Stimulated activated CD8-positive, alpha-beta memory T cell treated with anti-CD3 and anti-CD28 coated beads, Interleukin-2, amount 100 ng/mL, for 48 hours (primary cell): ENCODE measurements around the gene ATE1.
"Not testable (repeated sequence)": the region's sequence is repeated elsewhere in the genome, so short reads cannot be mapped to it uniquely, and the experiment has no call there.

Experiments used
- DNase-seq, 2 donors: peaks; one replicate each; pipeline ENCODE4 v3.0.0-alpha.2; 2020; ENCODE audit warnings: low read depth in 2 of 2

Gene ATE1

DNA sequence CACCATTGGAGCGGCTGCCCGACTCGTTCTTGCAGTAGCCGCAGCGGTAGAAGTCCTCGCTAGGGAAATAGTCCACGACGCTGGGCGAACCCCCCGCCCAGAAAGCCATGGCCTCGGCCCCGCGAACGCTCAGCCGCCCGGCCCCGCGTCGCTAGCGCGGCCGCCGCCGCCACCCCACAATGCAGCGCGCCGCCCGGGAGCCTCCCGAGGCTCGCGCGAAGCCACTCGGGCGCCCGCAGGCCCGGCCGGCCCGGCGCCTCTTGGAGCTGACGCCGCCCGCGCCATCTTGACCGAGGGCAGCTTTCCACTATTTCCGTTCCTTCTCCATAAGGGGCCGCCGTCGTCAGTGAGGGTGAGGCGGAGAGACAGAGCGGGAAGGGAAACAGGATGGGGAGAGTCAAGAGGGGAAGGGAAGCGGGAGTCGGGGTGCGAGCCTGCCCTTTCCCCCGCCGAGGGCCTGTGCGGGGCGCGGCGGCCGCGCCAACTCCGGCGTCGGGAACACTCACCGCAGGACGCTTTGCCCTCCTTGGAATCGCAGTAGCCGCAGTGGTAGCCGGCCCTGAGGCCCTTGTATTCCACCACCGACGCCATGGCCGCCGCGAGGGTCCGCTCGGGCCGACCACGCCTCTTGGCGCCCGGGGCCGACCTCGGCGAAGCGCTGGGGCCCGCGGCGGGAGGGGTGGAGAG is at the start of gene ATE1:
Gene ATE1 (minus strand): TSS at position 191 of the 687 bp plus-strand sequence. CDS start 82 bp downstream, at position 109.
- peak; percentile 75 to 76 for DNase-seq

DNA sequence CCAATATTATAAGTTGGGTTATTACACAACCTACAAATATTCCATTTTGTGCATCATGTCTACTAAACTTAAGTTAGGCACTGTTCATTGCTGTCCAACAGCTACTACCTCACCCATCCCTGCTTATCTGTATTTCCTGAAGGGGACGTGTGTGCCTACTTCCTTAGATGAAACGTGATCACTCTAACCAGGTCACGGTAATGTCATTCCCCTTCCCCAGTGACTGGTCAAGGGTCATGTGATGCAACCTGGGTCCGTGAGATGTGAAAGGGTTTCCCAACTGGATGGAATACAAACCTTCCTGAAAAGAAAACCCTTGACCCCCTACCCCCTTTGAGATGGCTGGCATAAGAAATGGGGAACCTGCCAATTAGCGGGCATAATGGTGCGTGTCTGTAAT is 48.8 kb upstream of the ATE1 start:
- no peak for DNase-seq

DNA sequence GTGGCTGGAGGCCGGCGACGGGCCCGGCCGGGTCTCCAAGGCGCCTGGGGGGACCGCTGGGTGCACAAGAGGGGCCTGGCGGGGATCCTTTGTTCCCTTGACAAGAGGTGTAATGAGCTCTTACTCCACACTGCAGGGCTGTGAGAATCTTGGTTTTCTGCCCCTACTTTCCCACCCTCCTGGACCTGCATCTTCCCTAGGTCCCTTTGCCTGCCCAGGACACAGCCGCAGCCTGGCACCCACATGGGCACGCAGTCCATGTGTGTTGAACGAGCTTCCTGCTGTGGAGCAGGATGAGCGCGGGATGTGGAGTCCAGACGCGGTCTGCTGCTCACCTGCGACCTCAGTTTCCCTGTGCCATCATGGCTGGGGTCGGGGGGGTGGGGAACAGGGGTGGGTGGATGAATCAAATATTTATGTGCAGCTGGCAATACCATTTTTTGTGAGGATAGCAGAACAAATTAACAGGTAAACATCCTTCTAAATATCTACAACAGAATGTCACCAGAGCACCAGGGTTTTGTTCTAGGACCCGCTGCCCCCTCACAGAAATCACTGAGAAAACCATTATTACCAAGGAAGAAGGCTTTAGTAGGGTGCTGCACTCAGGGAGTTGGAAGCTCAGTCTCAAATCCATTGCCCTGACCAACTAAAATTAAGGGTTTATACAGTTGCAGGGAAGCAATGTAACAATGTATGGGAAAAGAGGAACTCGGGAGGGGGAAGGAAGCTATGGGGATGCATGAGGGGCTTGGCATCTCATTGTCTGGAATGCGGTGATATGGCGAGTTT is 47.7 kb upstream of the ATE1 start:
- DNase-seq, result no peak

DNA sequence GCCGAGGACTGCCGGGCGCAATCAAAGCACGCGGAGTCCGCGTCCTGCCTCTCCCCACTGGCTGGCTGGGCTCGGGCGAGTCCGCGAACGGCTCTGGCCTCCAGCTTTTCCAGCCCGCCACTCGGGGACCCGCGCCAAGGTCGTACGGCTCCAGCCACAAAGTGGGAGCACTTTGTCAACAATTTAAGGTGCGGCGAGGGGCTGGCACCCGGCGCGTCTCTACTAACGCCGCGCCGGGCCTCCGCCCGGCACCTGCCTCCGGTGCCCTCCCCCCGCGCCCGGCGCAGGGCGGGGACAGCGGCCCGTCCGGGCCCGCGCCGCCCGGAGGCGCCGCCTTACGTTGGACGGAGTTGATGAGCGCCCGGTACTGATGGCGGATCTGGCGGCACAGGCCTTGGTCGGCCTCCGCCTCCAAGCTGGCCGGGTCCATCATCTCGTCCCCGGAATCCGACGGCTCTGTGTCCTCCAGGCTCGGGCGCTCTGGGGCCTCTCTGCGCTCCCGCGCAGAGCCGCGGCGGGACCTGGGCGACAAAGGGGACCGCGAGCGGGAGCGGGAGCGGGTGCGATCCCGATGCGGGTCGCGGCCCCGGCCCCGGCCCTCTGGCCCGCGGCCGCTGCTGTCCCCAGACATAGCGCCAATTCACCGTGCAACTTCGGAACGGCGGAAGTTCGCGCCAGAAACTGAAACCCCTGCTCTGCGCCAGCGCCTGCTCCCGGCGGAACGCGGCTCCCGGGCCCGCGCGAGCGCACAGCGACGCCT is 46.9 kb upstream of the ATE1 start, which contains the start of gene NSMCE4A:
Gene NSMCE4A (minus strand): TSS at position 683 of the 760 bp plus-strand sequence. CDS start 52 bp downstream, at position 631.
- peak; percentile 63 to 68 for DNase-seq

DNA sequence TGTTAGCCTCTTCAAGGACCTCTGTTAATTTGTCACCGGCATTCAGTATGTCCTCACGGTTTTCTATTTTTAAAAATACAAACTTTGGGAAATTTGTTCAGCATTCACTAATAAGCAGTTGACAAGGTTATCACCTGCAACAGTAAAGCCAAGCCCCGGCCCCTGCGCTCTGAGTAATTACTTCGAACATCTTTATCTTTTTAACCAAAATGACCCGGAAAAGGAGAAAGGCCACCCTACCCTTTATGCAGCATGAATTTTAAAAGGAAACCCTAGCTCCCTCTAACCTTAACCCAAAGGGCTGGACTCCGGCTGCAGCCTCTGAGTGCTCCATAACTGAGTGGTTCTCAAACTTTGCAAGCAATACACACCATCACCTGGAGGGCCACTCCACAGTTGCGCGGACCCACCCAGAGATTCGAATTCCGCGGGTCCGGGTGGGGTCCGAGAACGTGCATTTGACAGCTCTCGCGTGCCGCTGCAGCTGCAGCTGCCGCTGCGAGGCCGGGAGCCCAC is 46.2 kb upstream of the ATE1 start:
- DNase-seq, result no peak

DNA sequence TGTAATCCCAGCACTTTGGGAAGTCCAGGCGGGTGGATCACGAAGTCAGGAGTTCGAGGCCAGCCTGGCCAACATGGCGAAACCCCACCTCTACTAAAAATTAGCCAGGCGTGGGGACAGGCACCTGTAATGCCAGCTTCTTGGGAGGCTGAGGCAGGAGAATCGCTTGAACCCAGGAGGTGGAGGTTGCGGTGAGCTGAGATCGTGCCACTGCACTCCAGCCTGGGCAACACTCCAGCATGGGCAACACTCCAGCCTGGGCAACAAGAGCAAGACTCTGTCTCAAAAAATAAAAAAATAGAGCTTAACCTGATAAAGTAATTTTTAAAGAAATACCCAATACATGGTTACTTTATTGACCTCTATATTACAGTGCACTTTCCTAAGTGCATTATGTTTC is 41.3 kb upstream of the ATE1 start:
- DNase-seq, result not testable (repeated sequence)

DNA sequence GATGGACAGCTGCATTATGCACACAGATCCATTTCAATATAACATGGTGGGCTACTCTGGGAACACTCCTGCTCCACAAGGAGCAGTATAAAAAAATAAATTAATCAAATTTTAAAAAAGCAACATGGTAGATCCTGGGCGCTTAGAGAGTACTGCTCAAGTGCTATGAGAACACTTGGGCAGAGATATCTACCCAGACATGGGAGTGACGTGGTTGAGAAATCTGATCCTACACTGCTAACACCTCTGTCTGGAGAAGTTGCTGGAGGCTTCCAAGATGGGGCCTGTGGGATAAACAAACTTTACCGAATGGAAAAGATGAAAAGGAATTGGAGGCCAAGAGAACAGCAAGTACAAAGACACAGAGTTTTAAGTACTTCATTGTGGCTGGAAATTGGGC is 38.2 kb upstream of the ATE1 start:
- no peak for DNase-seq

DNA sequence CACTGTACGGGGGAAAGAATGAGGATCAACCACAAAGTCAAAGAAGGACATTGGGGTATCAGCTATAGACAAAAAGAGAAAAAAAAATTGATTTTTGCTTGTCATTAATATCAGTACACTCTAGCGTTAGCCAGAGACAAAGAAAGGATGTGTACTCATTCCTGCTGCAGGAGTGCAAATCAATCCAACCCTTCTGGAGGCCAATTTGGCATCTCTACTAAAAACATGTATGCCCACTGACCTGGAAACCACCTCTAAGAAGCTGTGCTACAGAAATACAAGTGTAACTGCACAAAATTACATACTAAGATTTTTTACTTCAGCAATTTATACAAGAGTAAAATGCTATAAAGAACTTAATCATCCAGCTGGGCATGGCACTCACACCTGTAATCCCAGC is 33.6 kb upstream of the ATE1 start:
- no peak for DNase-seq

DNA sequence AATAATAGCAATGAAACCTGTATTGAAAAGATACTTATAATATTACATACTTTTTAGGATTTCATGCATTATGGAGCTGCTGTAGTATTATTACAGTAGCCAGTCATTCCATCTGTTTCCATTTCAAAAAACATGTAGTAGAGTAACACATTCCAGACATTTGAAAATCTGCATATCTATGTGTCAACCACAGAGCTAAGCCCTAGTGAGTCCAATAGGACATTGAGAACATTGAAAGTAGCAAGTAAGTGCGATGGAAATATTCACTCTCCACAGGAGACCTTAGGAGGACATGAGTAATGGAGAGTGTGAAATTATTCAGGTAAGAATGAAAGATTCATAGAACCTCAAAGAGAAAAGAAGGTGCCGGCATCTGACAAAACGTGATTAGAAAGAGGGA is 31.8 kb upstream of the ATE1 start:
- DNase-seq, result no peak

DNA sequence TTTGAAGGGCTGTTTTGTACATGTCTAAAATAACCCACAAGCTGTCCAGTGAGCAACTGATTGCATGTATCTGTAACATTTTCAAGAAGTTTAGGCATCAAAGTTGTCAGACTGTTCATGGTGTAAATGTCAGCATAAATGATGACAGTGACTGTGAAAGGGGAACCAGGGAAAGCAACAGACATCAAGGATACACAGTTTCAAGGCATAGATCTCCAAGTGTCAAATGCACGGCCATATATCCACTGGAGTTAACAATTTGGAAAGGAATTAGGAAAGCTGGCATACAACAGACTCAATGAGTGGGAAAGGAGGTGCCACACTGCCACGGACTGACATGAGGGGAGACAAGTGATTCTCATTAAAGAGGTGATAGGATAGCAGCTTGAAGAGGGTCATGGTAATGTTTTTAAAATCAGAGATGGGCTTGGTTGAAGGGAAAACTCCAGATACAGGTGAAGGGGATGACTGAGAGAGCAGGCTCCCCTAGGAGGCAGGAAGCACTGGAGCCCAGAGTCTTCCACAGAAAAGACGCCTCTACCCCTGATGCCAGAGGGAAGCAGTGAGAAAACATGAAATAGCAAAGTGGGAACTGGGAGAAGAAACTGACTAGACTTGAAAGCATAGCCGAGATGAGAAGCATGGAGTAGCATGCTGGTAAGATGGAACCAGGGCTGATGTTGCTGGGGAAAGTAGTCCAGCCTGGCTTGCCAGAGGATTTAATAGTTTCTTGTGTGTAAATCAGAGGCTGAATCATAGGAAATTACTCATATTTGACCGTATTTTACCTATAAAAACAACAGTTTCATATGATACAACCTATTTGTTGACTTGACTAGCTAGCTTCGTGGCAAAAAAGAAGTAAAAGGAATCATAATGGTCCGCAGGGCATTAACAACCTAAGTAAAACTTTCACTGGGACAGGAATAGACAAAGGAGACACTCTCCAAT is 28.6 kb upstream of the ATE1 start:
- no peak for DNase-seq

DNA sequence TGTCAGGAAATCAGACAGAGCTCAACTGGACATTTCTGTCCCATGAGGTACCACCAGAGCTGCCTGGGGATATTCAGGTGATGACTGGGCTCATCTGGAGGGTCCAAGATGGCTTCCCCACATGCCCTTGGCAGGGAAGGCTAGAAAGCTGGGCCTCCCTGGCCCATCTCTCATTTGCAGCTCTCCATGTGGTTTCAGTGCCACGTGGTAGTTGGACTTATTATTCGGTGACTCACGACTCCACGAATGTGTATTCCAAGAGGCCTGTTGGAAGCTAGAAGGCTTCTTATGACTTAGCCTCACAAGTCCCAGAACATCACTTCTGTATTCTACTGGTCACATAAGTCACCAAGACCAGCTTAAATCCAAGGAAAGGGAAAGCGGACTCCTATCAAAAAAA is 24.4 kb upstream of the ATE1 start:
- no peak for DNase-seq

DNA sequence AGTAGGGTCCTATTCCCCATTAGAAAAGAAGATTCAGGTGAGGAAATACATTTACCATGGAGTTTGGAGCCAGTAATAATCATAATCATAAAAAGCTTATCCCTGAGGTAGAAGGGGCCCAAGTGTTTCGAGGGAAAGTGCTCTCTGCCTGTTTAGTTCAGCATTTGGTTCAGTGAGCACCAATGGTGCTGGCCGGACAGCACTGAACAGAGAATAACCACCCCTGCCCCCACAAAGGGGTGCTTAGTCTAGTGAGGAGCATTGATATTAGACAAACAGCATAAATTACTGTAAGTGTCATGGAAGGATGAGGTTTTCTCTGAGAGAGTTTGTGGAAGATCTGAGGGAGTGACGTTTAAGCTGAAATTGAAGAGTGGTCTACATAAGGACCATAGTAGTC is 21.6 kb upstream of the ATE1 start:
- no peak for DNase-seq

DNA sequence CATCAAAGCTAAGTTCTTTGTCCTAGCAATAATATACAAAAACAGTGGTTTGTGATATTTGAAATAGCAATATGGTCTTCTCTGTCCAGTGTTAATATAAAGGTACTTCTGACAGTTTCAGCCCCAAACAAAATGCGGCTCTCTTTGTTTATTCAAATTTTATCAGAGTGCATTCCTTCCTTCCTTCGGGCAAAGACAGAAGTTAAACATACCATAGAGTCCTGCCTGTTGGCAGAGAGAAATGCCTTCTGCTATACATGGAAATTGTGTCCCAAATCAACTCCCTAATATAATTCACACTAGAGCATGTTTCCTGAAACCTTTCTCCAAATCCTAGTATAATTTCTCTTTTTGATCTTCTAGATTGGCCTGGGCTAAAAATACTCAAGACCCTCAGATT is 21.2 kb upstream of the ATE1 start:
- DNase-seq, result no peak

DNA sequence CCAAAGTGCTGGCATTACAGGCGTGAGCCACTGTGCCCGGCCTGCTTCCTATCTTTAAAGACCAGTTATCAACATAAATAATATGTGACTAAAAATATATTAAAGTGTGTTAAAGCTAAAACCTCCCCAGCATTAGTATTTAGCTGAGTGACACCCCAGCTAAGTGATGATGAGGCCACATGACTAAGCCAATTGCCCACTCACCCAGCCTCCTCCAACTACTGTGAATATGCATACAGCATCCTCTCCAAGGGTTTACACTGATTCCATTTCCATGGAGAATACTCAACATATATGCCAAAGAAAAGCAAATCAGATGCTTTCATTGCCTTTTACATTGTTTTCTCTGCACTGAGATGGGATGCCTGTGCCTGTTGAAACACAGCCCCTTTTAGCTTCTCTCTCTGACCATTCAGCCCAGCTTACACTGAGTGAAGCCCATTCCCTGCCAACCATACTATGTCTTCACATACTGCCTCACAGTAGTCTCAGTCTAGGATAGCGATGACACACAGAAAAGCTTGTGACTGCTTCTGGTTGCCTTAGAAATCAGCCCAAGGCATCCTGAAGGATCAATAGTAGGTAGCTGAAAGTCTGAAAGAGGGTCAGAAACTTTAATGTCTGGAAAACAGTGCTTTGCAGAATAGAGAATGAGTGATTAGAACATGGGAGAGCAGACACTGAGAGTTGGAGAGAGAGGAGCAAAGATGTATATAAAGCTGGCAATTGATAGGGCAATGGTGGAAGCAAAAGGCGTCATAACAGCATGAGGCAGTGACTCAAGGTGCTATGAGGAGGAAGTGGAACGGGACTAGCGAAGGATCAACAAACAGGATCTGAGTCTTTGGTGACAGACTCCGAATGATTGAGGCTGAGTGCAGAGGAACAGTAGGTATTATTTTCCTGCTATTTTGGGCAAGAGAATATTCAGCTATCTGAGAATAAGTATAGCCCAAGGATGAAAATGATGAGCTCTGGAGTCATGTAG is 19.8 kb upstream of the ATE1 start:
- no peak for DNase-seq

DNA sequence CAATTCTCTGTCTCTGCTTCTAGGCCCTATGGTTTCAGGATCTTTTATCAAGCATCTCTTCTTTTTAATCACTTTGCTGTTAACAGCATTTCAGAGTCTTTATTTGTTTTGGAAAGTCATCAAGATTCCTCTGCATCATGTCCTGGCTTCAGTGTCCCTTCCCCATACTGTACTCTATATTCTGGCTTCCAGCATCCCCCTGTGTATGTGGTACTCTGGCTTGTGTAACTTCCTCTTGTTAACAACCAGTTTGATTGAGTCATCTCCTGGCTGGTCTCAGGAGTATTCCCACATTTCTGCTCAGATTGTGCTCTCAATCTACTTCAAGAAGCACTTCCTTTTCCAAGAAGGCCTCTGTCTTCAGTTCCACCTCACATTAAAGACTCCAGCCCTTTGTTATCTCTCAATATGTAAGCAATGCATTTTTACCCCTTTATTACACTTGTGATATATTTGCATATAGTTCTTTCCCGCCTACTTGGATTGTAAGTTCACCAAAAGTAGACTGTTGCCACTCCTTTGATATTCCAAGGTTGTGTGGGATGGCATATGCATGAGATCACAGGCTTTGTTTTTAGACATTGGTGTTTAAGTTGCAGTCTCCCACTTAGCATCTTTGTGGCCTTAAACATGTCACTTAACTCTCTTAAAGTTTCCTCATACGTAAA is 15.1 kb upstream of the ATE1 start:
- no peak for DNase-seq

DNA sequence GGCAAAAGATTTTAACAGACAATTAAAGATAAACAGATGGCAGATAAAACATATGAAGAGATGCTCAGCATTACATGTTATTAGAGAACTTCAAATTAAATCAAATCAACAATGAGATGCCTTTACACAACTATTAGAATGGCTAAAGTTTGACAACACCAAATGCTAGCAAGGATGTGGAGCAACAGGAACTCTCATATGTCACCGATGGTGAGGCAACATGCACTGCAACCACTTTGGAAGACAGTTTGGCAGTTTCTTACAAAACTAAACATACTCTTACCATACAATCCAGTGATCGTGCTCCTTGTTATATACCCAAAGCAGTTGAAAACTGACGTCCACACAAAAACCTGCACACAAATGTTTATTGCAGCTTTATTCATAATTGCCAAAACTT is 13.7 kb upstream of the ATE1 start:
- DNase-seq, result no peak

DNA sequence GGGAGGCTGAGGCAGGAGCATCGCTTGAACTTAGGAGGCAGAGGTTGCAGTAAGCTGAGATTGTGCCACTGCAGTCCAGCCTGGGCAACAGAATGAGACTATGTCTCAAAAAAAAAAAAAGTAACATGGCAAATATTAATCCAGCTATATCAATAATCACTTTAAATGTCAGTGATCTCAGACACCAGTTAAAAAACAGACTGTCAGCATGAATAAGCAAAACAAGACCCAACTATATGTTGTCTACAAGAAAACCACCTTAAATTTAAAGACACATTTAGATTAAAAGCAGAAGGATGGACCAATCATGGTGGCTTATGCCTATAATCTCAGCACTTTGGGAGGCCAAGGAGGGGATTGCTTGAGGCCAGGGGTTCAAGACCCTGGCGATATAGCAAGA is 8.5 kb upstream of the ATE1 start:
- no peak for DNase-seq

DNA sequence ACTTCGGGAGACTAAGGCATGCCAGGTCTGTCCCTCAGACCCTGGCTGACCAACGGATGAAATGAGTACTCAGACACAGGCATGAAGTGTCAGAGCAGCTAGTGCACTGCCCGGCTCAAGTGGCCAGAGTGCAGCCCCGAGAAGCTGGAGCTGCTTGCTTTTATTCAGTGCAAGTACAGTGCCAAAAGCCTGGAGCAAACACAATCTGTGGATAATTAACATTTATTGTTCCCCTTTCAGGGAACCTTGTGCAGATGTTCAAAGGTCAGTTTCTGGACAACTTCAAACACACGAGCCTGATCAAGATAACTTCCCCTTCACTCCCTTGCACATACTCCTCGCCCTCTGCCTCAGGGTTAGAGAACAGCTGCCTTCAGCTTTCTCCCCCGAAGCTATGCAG is 7.9 kb upstream of the ATE1 start:
- DNase-seq, result no peak
